SK-N-MC (cell line): ENCODE measurements around the gene HOXA11.
A peak's percentile ranks its signal among the peaks of the same experiment; 100 is the strongest.

Experiments used
- DNase-seq: peaks from one replicate; pipeline ENCODE4 v3.0.0-alpha.2; 2011; ENCODE audit warnings: low read depth, low spot score
- H3K27ac ChIP-seq: fragments of 200-600 bp; sonication (generic); 2 replicates; pipeline ENCODE4 v1.5.1; 2016; ENCODE audit warnings: mixed run types
- H3K36me3 ChIP-seq: fragments of 200-600 bp; sonication (generic); 2 replicates; pipeline ENCODE4 v1.6.1; 2017; ENCODE audit warnings: antibody characterized with exemption, low read length, mixed read lengths; ENCODE audit not compliant: insufficient read depth
- H3K4me3 ChIP-seq: fragments of 200-600 bp; sonication (generic); 2 replicates; pipeline ENCODE4 v1.5.1; 2016
- H3K9ac ChIP-seq: fragments of 200-600 bp; sonication (generic); 2 replicates; pipeline ENCODE4 v1.8.0; 2017; ENCODE audit warnings: mixed run types, mixed read lengths; ENCODE audit not compliant: insufficient read length
- H3K9me3 ChIP-seq: fragments of 200-600 bp; sonication (generic); 2 replicates; pipeline ENCODE4 v1.6.1; 2017; ENCODE audit warnings: low read depth, mild to moderate bottlenecking, antibody characterized with exemption, low read length, moderate library complexity, mixed read lengths
- EZH2 ChIP-seq: fragments of 200-600 bp; sonication (generic); IDR thresholded peaks from one replicate; pipeline ENCODE4 v1.6.1; 2017; ENCODE audit warnings: antibody characterized with exemption
- FOXP2 ChIP-seq: optimal IDR thresholded peaks from 2 replicates; pipeline ENCODE3; 2011; ENCODE audit warnings: mild to moderate bottlenecking, moderate library complexity; ENCODE audit not compliant: insufficient read depth; ENCODE audit errors: extremely low read length, control extremely low read depth
- POLR2AphosphoS5 ChIP-seq: IDR thresholded peaks from 2 replicates; pipeline ENCODE4 v1.6.1; 2012; ENCODE audit warnings: mild to moderate bottlenecking, low read depth, low read length, borderline replicate concordance

The HOXA11 gene

DNA sequence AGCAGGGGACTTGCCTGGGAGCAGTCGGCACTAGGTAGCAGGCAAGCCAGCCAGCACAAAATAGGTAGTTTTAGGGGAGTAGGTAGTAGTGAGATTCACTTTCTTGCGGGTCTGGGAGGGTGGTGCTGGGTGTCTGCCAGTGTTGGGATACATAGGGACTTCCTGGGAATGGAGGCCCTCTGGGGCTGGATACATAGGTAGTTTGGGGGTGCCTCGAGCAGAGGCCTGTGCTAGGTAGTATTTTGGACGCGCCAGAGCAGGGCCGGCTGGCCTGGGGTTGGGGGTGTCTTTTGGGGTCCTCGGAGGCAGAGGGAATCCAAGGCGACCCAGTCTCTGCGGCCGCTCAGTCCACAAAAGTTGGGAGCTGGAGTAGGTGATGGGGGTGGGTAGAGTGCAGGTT lies 30.7 kb downstream of the HOXA11 start:
- no peaks in the 10 kb centered on the region for H3K9me3 ChIP-seq
- H3K9ac ChIP-seq, result no peak overlapping the region
- no peak for DNase-seq
- no peaks in the 10 kb centered on the region for H3K36me3 ChIP-seq
- H3K27ac ChIP-seq, result no peak overlapping the region
- no peak for TF ChIP-seq FOXP2
- no peak for TF ChIP-seq POLR2AphosphoS5
- TF ChIP-seq EZH2, result no peak
- H3K4me3 ChIP-seq, result no peak overlapping the region

DNA sequence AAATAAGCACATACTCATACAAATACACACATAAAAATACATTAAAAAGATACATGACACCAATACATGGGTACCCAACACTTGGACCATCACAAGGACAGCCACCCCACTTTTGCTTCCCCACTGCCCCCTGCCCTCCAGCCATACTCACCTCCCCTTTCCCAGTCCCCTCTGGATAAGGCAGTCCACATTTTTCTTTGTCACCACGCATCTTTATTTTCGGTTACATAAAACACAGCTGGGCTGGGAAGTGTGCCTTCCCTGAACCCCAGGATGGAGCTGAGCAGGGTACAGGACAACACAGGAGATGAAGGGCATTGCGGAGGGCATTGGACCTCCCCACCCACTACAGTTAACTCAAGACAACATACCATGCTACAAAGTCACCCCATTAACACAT lies 31.5 kb downstream of the HOXA11 start:
- H3K36me3 ChIP-seq, result no peaks in the 10 kb centered on the region
- no peak for DNase-seq
- no peak overlapping the region for H3K4me3 ChIP-seq
- no peaks in the 10 kb centered on the region for H3K9me3 ChIP-seq
- H3K9ac ChIP-seq, result no peak overlapping the region
- no peak for TF ChIP-seq FOXP2
- H3K27ac ChIP-seq, result no peak overlapping the region

DNA sequence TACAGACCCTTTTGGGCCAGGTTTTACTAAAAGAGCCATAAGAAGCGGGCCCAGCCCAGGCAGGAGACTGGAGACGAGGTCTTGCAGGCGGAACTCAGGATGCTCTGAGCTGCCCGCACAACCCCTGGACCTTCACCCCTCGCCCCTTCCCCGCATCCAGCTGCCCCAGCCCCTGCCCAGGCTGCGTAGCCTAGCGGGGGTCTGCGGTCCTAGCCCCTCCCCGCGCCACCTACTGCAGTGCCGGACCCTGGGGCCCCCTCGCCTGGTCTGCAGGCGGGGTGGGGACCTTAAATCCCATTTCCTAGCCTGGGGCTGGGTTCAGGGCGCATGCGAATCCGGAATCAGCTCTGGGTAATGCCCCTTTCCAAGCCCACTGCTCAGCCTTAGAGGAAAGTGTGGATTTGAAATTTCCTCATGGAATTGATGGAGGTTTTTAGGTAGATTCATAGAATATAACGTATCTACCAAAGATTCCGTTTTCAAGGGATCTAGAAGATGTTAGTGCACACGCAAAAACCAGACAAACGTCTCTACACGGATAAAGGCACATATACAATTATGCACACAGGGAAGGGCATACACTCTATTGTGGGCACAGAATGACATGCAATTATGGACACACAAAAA lies 32.1 kb downstream of the HOXA11 start:
- TF ChIP-seq POLR2AphosphoS5, result no peak
- no peak for TF ChIP-seq FOXP2
- no peak for TF ChIP-seq EZH2
- H3K4me3 ChIP-seq, result peak overlapping the region; percentile 67; the same call in 1 of the 2 replicates
- H3K27ac ChIP-seq, result no peak overlapping the region
- H3K9me3 ChIP-seq, result no peaks in the 10 kb centered on the region
- no peaks in the 10 kb centered on the region for H3K36me3 ChIP-seq
- no peak for DNase-seq
- H3K9ac ChIP-seq, result no peak overlapping the region

DNA sequence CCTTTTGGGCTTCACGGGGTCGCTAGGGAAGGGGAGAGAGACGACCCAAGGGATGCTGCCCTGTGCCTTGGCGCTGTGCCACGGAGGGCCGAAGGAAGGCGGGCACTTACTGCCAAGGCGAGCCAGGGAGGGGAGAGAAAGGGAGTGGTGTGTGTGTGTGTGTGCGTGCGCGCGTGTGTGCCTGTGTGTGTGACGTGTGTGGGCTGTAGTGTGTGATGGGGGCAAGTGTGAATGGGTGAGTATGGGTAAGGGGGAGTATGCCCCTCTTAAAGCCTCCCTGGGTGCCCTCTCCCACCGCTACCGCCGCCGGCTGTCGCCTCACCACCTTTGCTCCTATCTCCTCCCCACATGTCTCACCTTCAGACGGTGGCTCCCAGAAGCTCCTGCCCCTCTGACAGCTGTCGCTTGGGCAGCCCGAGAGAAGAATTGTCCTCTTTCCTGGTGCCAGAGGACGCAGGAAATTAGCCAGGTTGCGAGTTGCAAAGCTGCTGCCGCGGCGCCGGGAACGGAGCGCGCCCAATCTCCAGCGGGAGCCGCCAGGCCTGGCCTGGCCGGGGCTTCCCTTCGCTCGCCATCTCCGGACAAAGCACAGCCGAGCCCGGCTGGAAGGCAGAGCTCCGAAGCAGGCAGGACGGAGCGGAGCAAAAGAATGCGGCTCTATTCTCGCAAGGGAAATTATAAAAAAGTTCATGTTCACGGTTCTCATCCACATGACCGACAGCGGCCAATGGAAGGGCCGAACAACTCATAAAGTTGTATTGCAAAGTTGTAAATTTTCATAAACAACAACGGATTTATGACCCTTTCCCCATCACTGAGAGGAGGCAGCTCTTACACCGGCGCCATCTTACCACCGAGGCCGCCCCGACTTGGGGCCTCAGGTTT lies 32.9 kb downstream of the HOXA11 start, which contains the start of gene HOXA3:
TSS of gene HOXA3 (minus strand) at position 653 of the 885 bp plus-strand sequence. CDS start 41,943 bp downstream, outside the sequence.
- H3K9ac ChIP-seq, result no peak within 1 kb of the TSS
- no peak within 1 kb of the TSS for H3K27ac ChIP-seq
- DNase-seq, result no peak
- H3K9me3 ChIP-seq, result no peaks in the 10 kb centered on the region
- no peak for TF ChIP-seq POLR2AphosphoS5
- no peak for TF ChIP-seq EZH2
- no peak for TF ChIP-seq FOXP2
- no peaks in the 10 kb centered on the region for H3K36me3 ChIP-seq
- peak within 1 kb of the TSS; percentile 69 for H3K4me3 ChIP-seq

DNA sequence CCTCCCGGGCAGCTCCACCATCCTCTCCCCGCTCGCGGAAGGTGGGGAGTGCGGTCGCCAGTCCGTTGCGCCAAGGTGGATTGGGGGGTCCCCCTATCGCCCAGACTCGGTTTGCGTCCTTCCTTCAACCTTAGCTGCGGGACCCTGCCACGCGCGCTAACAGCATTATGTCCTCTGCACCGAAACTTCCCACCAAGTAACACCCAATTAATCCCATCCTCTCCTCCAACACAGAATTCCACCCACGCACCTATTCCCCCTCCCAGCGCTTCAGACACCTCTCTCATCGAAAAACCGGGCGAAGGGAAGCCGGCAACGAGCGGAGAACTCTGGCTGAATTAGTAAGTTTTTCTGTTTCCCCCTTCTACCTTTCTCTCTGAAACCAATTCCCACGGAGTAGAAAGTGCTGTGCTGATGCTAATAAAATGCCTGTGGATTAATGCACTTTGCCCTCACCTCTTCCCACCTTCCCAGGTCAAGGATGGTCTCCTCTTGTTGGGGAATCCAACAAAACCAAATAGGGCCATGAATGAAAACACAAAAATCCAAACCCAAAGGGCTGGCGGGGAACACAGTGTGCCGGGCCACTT lies 33.6 kb downstream of the HOXA11 start:
- H3K9ac ChIP-seq, result no peak overlapping the region
- peak overlapping the region; percentile 69 for H3K4me3 ChIP-seq
- no peaks in the 10 kb centered on the region for H3K36me3 ChIP-seq
- DNase-seq, result no peak
- no peaks in the 10 kb centered on the region for H3K9me3 ChIP-seq
- TF ChIP-seq EZH2 (peak; percentile 55), POLR2AphosphoS5 (no peak), FOXP2 (no peak)
- no peak overlapping the region for H3K27ac ChIP-seq

DNA sequence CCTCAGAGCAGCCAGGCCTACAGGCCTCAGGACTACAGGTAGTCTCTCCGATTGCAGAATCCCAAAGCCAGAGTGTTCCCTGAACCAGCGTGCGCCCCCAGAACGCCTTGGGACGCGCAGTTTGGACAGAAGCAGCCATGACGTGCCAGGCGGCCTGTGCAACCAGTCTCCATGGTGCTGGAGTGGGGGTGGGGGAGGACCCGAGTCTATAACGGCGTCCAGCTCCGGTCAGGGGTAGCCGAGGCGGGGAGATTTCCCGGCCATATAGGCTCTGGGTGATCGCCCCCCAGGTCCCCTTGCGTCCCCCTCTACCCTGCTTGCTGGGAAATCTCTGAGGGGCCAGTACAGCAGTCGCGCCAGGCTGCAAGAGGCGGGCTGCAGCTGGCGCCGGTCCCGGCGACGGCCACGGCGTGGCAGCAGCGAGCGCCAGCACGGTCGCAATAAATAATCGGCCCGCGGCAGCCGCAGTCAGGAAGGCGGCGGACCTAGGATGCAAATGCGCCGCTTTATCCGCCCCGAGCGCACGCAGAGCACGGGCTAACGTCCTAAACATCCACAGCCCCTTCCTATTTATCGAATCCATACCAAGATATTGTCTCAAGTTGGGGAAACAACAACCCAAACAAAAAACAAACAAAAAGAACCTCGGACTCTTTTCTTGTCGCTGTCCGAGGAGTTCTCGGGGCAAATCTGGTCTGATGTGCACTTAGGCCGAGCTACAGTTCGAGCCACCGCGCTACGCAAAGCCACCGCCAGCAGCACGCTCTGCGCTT lies 34.3 kb downstream of the HOXA11 start:
- H3K9ac ChIP-seq, result no peak overlapping the region
- DNase-seq, result no peak
- TF ChIP-seq FOXP2 (no peak), EZH2 (no peak), POLR2AphosphoS5 (no peak)
- no peaks in the 10 kb centered on the region for H3K9me3 ChIP-seq
- peak overlapping the region; percentile 69 for H3K4me3 ChIP-seq
- H3K27ac ChIP-seq, result no peak overlapping the region
- H3K36me3 ChIP-seq, result no peaks in the 10 kb centered on the region

DNA sequence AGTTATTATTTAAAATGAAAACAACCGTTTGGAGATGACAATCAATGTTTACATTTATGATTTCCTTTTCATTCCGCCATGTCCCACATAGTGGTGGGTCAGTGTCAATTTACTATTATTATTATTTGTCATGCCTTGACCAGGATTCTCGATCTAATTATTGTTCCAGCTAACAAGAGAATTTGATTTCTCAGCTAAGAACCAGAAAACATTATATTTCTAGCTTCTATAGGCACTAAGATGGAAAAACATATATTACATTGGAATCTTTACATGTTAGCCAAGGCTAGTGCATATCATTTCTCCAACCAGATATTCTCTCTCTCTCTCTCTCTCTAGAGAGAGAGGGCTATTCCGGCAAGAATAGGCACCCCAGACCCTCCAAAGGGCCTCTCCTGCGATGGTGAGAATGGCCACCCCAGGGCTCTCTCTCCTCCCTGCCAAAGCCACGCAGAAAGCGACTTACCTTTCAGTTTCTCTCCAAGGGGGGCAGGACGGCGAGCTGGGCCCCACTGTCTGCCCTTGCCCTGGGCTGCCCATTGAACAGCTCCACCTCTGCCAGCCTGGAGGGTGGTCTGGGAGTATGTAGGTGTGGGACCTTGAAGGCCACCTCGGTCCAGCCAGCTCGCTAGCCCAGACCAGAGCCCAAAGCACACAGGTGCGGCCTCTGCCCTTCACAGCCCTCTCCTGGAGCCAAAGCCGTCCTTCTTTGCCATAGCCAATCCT lies 35.0 kb downstream of the HOXA11 start:
- H3K27ac ChIP-seq, result no peak overlapping the region
- DNase-seq, result no peak
- no peaks in the 10 kb centered on the region for H3K9me3 ChIP-seq
- TF ChIP-seq POLR2AphosphoS5, result no peak
- no peak for TF ChIP-seq FOXP2
- TF ChIP-seq EZH2, result no peak
- H3K4me3 ChIP-seq, result no peak overlapping the region
- H3K36me3 ChIP-seq, result no peaks in the 10 kb centered on the region
- H3K9ac ChIP-seq, result no peak overlapping the region
